ENCODE data around the gene CPSF3. TPM values are rescaled to one million over a fixed set of nuclear protein-coding genes. Genes with fewer than 3 reads are reported as not detected.
A peak's percentile ranks its signal among the peaks of the same experiment; 100 is the strongest.

The CPSF3 gene
- total and polyA plus RNA-seq, 9 of the 15 experiments (the other 6 are each of a cell fraction or from before 2014, with no cell fraction given) = 54.2 to 151 (median 94.5) TPM

- TF ChIP-seq ZNF584 (CRISPR knock-in tag; IDR thresholded peaks at IDR 0.05; ENCODE audit: low read depth) (no peak), RNF219 (CRISPR knock-in tag; IDR thresholded peaks at IDR 0.05) (no peak), TCFL5 (CRISPR knock-in tag; conservative IDR thresholded peaks at IDR 0.05) (no peak), HMGN3 (IDR thresholded peaks at IDR 0.05; ENCODE audit: borderline replicate concordance, extremely low read depth, insufficient read length, low read depth, low read length) (no peak), CAMTA2 (CRISPR knock-in tag; conservative IDR thresholded peaks at IDR 0.05) (no peak)
These were observed 56.7 kb downstream of the CPSF3 start (continued) for GRCh38 chr2:9480157-9480556.

GRCh38 chr2:9483107-9483506, 59.7 kb downstream of the CPSF3 start:
- Histone ChIP-seq H3K27ac (ENCODE audit: extremely low read depth, low read depth, low read length) (no peak overlapping the region), H3K4me1 (replicated peaks in 1 of 2; ENCODE audit: control insufficient read depth in 2 of 2, insufficient read depth in 2 of 2, low read length in 2 of 2) (no peaks in the 10 kb centered on the region), H3K9me3 (replicated peaks; ENCODE audit: control insufficient read depth, insufficient read depth, low read depth, low read length) (no peaks in the 10 kb centered on the region), H3K4me3 (no peak overlapping the region), H2AFZ (ENCODE audit: low read depth, low read length) (no peak overlapping the region), H3K4me2 (ENCODE audit: insufficient read depth, low read length) (no peak overlapping the region), H4K20me1 (replicated peaks; ENCODE audit: control insufficient read depth, insufficient read depth, low read length) (no peaks in the 10 kb centered on the region), H3K36me3 (ENCODE audit: control insufficient read depth, insufficient read depth, low read length) (peaks cover 35% of the 10 kb centered on the region), H3K9me1 (ENCODE audit: control insufficient read depth, insufficient read depth, low read length) (no peaks in the 10 kb centered on the region), H3K9ac (ENCODE audit: insufficient read depth in 1 of 2, low read depth in 2 of 2, low read length in 2 of 2) (no peak overlapping the region), H3K27me3 (ENCODE audit: control insufficient read depth in 2 of 2, insufficient read depth in 2 of 2, low read length in 2 of 2) (no peaks in the 10 kb centered on the region), H3K79me2 (ENCODE audit: control insufficient read depth, insufficient read depth, low read length) (no peaks in the 10 kb centered on the region)
- POLR2A ChIA-PET = interaction anchor here (1.7 to 3.9 kb wide), 3 partner anchors 10 to 34 kb away, joined by 5 to 13 read pairs (median 10); no protein-coding TSS in a partner anchor
- intact Hi-C loops (cut with micrococcal nuclease) = loop anchor here (10.0 kb wide), 1 partner anchor 292 kb away; no protein-coding TSS in a partner anchor
- no peak for FAIRE-seq
- ATAC-seq = peak; percentile 12; the same call in 1 of the 3 replicates
- in situ Hi-C loops (cut with MboI) = no loop called here
- BruUV-seq (replicated peaks) = no TSS peak
- DNase-seq (ENCODE audit: extremely low read depth in 1 of 4, low spot score in 3 of 4) = no peak
- CTCF ChIA-PET (ENCODE audit: low intra/inter-chr PET ratio) = no interaction called here
- no peak for TF ChIP-seq ZNF165 (CRISPR knock-in tag; IDR thresholded peaks at IDR 0.05; ENCODE audit: borderline replicate concordance)
- no peak for TF ChIP-seq JUND (IDR thresholded peaks at IDR 0.05; ENCODE audit: borderline replicate concordance, low read depth, low read length)
- no peak for TF ChIP-seq JUND (tag; IDR thresholded peaks at IDR 0.05; ENCODE audit: borderline replicate concordance, low read depth, low read length)
- no peak for TF ChIP-seq U2AF1 (optimal IDR thresholded peaks at IDR 0.05; ENCODE audit: low read depth, low read length)
- no peak for TF ChIP-seq MAFK (IDR thresholded peaks at IDR 0.05; ENCODE audit: low read length)
- TF ChIP-seq SRSF9 (IDR thresholded peaks at IDR 0.05; ENCODE audit: borderline replicate concordance, low read depth, low read length) = no peak
- no peak for TF ChIP-seq NR2C2 (CRISPR knock-in tag; IDR thresholded peaks at IDR 0.05)
- TF ChIP-seq NR2C2 (tag; IDR thresholded peaks at IDR 0.05) = no peak
- TF ChIP-seq NCOR1 (IDR thresholded peaks at IDR 0.05) = no peak
- no peak for TF ChIP-seq PRMT5 (CRISPR knock-in tag; IDR thresholded peaks at IDR 0.05)
- no peak for TF ChIP-seq CREB3L1 (IDR thresholded peaks at IDR 0.05; ENCODE audit: borderline replicate concordance, low read depth)
- no peak for TF ChIP-seq CSDE1 (IDR thresholded peaks at IDR 0.05)
- TF ChIP-seq U2AF2 (optimal IDR thresholded peaks at IDR 0.05; ENCODE audit: low read depth, low read length) = no peak
- TF ChIP-seq ZNF395 (CRISPR knock-in tag; IDR thresholded peaks at IDR 0.05) = no peak
